HepG2 (cell line): Measurements from ENCODE around the gene MDP1. TPM values are rescaled to one million over a fixed set of nuclear protein-coding genes. Genes with fewer than 3 reads are reported as not detected.

Experiments
- CHD4 ChIP-seq: fragments of 200-600 bp; sonication (generic); IDR thresholded peaks from 2 replicates; pipeline ENCODE4 v1.7.0; 2017; ENCODE audit warnings: mild to moderate bottlenecking, low read length, borderline replicate concordance
- HMG20A ChIP-seq: IDR thresholded peaks from 2 replicates; pipeline ENCODE4 v1.6.1; 2016; ENCODE audit warnings: borderline replicate concordance
- HOXA5 ChIP-seq: sonication (generic); formaldehyde crosslinking; IDR thresholded peaks from 2 replicates; pipeline ENCODE4 v1.4.0; 2020; ENCODE audit warnings: missing genetic modification reagents
- JUNB ChIP-seq: sonication (generic); formaldehyde crosslinking; IDR thresholded peaks from 2 replicates; pipeline ENCODE4 v1.8.0; 2022; ENCODE audit warnings: missing genetic modification reagents, mild to moderate bottlenecking, borderline replicate concordance
- KLF15 ChIP-seq: sonication (generic); formaldehyde crosslinking; IDR thresholded peaks from 2 replicates; pipeline ENCODE4 v1.8.1; 2023; ENCODE audit warnings: borderline replicate concordance, mild to moderate bottlenecking, inconsistent platforms, missing genetic modification reagents, mixed read lengths
- NAIF1 ChIP-seq: sonication (generic); formaldehyde crosslinking; IDR thresholded peaks from 2 replicates; pipeline ENCODE4 v1.5.0; 2020; ENCODE audit warnings: mild to moderate bottlenecking, missing genetic modification reagents, borderline replicate concordance
- NR2C2 ChIP-seq: sonication (generic); formaldehyde crosslinking; IDR thresholded peaks from 2 replicates; pipeline ENCODE4 v1.4.0; 2020; ENCODE audit warnings: missing genetic modification reagents, mild to moderate bottlenecking, moderate library complexity, borderline replicate concordance
- SALL2 ChIP-seq: sonication (generic); formaldehyde crosslinking; IDR thresholded peaks from 2 replicates; pipeline ENCODE4 v1.8.1; 2023; ENCODE audit warnings: mild to moderate bottlenecking, missing genetic modification reagents, inconsistent platforms
- SMAD1 ChIP-seq: sonication (generic); formaldehyde crosslinking; IDR thresholded peaks from 2 replicates; pipeline ENCODE4 v1.4.0; 2020; ENCODE audit warnings: missing genetic modification reagents, low read depth, mild to moderate bottlenecking, borderline replicate concordance
- TBP ChIP-seq: sonication (generic); formaldehyde crosslinking; IDR thresholded peaks from 2 replicates; pipeline ENCODE4 v1.5.0; 2020; ENCODE audit warnings: missing genetic modification reagents
- XBP1 ChIP-seq: sonication (generic); formaldehyde crosslinking; IDR thresholded peaks from 2 replicates; pipeline ENCODE4 v1.5.0; 2020; ENCODE audit warnings: missing genetic modification reagents
- ZNF430 ChIP-seq: sonication (generic); formaldehyde crosslinking; IDR thresholded peaks from 2 replicates; pipeline ENCODE4 v1.9.0; 2021; ENCODE audit warnings: mild to moderate bottlenecking, missing genetic modification reagents
- ZNF563 ChIP-seq: sonication (generic); formaldehyde crosslinking; IDR thresholded peaks from 2 replicates; pipeline ENCODE4 v1.8.0; 2022; ENCODE audit warnings: mild to moderate bottlenecking, moderate library complexity, missing genetic modification reagents
- ZNF614 ChIP-seq: IDR thresholded peaks from 2 replicates; pipeline ENCODE4 v1.6.1; 2018; ENCODE audit warnings: missing biosample characterization, missing genetic modification reagents, inconsistent platforms, borderline replicate concordance
- polyA plus RNA-seq, 8 experiments: library from polyadenylated mRNA; depleted of rRNA in 3 of 8; stranded (reverse) in 7 of 8; unstranded in 1 of 8; fragments of >200 nt; fragmentation: Illumina TruSeq in 4 of 8; extraction: Trizol in 4 of 8; gene quantifications; 2 replicates each; pipeline versions ENCODE4 v1.2.1 to v1.2.3, GENCODE V29; 2011 to 2016; ENCODE audit warnings: low read depth in 4 of 8, missing spikeins in 1 of 8, mixed read lengths in 1 of 8; ENCODE audit not compliant: insufficient read depth in 1 of 8
- total RNA-seq, 5 experiments: library from RNA; depleted of rRNA; stranded (reverse); fragments of >200 nt; fragmentation: Illumina TruSeq; extraction: Trizol; gene quantifications; 2 replicates each; pipeline ENCODE4 v1.2.3, GENCODE V29; 2016; ENCODE audit warnings: low read depth in 1 of 5
- TF ChIP-seq, protein P1 (sequence below), 2 experiments: IDR thresholded peaks; 2 replicates each; pipeline ENCODE4 v1.6.1; 2011 to 2012; ENCODE audit warnings: low read length in 2 of 2, borderline replicate concordance in 1 of 2, low read depth in 1 of 2, mild to moderate bottlenecking in 1 of 2, moderate library complexity in 1 of 2
- TF ChIP-seq, protein P2 (sequence below): IDR thresholded peaks from 2 replicates; pipeline ENCODE4 v1.6.1; 2016; ENCODE audit warnings: missing compliant biosample characterization, missing genetic modification reagents, borderline replicate concordance
- TF ChIP-seq, protein P3 (sequence below): sonication (generic); formaldehyde crosslinking; IDR thresholded peaks from 2 replicates; pipeline ENCODE4 v1.8.0; 2022; ENCODE audit warnings: mild to moderate bottlenecking, missing genetic modification reagents
- TF ChIP-seq, protein P4 (sequence below): sonication (generic); formaldehyde crosslinking; IDR thresholded peaks from 2 replicates; pipeline ENCODE4 v1.5.0; 2020; ENCODE audit warnings: missing genetic modification reagents, mild to moderate bottlenecking, borderline replicate concordance
- TF ChIP-seq, protein P5 (sequence below): sonication (generic); formaldehyde crosslinking; IDR thresholded peaks from 2 replicates; pipeline ENCODE4 v1.8.0; 2023; ENCODE audit warnings: mild to moderate bottlenecking, missing genetic modification reagents

The MDP1 gene
- total and polyA plus RNA-seq, 2 of the 13 experiments (the other 11 are each of a cell fraction or from before 2014, with no cell fraction given) = 44.1 to 48.7 TPM

DNA sequence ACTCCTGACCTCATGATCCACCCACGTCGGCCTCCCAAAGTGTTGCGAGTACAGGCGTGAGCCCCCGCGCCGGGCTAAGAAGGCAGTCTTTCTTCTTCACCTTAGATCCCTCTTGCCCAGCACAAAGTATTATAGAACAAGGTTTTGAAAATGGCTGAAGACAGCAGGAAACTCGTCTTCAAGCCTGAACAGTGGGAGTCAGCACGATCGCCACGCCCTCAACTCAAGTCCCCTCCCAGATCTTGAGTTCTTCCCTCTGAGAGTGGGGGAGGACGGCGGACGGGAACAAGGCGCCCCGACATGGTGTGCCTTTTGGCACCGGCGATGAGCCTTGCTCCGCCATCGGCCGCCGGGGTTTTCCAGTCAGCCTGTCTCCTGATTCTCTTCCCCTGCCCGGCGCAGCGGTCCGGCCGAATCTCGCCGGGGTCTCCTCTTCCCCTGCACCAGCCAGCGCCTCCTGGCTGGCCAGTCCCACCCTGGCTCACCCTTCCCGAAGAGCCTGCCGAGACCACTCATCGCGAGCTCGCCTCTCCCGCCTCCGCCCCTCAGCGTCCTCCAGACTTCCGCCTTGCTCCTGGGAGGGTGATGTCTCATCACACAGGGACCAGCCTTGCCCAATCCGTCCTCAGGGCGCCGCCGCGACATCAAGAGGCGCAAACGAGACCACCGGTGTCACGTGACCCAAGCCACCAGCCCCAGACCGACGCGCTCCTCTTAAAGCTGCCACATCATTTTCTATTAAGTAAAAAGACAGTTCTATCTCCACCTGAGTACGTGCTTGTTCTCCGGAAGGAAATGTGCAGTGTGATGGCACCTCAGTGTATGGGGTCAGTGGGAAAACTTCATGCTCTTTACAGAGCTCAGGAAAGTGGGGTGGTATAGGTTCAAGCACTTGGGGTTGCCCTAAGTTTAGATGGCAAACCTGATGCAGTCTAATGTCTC, 2.7 kb downstream of the MDP1 start, which contains the start of gene CHMP4A (continued):
- TF ChIP-seq, protein P1, sequence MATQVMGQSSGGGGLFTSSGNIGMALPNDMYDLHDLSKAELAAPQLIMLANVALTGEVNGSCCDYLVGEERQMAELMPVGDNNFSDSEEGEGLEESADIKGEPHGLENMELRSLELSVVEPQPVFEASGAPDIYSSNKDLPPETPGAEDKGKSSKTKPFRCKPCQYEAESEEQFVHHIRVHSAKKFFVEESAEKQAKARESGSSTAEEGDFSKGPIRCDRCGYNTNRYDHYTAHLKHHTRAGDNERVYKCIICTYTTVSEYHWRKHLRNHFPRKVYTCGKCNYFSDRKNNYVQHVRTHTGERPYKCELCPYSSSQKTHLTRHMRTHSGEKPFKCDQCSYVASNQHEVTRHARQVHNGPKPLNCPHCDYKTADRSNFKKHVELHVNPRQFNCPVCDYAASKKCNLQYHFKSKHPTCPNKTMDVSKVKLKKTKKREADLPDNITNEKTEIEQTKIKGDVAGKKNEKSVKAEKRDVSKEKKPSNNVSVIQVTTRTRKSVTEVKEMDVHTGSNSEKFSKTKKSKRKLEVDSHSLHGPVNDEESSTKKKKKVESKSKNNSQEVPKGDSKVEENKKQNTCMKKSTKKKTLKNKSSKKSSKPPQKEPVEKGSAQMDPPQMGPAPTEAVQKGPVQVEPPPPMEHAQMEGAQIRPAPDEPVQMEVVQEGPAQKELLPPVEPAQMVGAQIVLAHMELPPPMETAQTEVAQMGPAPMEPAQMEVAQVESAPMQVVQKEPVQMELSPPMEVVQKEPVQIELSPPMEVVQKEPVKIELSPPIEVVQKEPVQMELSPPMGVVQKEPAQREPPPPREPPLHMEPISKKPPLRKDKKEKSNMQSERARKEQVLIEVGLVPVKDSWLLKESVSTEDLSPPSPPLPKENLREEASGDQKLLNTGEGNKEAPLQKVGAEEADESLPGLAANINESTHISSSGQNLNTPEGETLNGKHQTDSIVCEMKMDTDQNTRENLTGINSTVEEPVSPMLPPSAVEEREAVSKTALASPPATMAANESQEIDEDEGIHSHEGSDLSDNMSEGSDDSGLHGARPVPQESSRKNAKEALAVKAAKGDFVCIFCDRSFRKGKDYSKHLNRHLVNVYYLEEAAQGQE (IDR thresholded peaks at IDR 0.05; ENCODE audit: borderline replicate concordance in 1 of 2, low read depth in 1 of 2, low read length in 2 of 2) = peak in 1 of 2 experiments; percentile 46; a peak in 1 of 4 replicates
- TF ChIP-seq, protein P2, sequence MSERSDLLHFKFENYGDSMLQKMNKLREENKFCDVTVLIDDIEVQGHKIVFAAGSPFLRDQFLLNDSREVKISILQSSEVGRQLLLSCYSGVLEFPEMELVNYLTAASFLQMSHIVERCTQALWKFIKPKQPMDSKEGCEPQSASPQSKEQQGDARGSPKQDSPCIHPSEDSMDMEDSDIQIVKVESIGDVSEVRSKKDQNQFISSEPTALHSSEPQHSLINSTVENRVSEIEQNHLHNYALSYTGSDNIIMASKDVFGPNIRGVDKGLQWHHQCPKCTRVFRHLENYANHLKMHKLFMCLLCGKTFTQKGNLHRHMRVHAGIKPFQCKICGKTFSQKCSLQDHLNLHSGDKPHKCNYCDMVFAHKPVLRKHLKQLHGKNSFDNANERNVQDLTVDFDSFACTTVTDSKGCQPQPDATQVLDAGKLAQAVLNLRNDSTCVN (CRISPR knock-in tag) = peak; percentile 90
- TF ChIP-seq XBP1 (CRISPR knock-in tag) = peak; percentile 44; the same call in 1 of the 2 replicates
- TF ChIP-seq ZNF563 (CRISPR knock-in tag) = peak; percentile 93; the same call in 1 of the 2 replicates
- no peak for TF ChIP-seq HMG20A (CRISPR knock-in tag)
- TF ChIP-seq, protein P3, sequence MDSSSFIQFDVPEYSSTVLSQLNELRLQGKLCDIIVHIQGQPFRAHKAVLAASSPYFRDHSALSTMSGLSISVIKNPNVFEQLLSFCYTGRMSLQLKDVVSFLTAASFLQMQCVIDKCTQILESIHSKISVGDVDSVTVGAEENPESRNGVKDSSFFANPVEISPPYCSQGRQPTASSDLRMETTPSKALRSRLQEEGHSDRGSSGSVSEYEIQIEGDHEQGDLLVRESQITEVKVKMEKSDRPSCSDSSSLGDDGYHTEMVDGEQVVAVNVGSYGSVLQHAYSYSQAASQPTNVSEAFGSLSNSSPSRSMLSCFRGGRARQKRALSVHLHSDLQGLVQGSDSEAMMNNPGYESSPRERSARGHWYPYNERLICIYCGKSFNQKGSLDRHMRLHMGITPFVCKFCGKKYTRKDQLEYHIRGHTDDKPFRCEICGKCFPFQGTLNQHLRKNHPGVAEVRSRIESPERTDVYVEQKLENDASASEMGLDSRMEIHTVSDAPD (CRISPR knock-in tag) = peak; percentile 76
- TF ChIP-seq SMAD1 = peak; percentile 63
- peak; percentile 90; the same call in 1 of the 2 replicates for TF ChIP-seq KLF15 (CRISPR knock-in tag)
- TF ChIP-seq, protein P4, sequence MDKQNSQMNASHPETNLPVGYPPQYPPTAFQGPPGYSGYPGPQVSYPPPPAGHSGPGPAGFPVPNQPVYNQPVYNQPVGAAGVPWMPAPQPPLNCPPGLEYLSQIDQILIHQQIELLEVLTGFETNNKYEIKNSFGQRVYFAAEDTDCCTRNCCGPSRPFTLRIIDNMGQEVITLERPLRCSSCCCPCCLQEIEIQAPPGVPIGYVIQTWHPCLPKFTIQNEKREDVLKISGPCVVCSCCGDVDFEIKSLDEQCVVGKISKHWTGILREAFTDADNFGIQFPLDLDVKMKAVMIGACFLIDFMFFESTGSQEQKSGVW = no peak
- TF ChIP-seq, protein P5, sequence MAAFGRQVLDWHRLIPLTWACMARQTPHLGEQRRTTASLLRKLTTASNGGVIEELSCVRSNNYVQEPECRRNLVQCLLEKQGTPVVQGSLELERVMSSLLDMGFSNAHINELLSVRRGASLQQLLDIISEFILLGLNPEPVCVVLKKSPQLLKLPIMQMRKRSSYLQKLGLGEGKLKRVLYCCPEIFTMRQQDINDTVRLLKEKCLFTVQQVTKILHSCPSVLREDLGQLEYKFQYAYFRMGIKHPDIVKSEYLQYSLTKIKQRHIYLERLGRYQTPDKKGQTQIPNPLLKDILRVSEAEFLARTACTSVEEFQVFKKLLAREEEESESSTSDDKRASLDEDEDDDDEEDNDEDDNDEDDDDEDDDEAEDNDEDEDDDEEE (CRISPR knock-in tag) = peak; percentile 82; the same call in 1 of the 2 replicates
- peak; percentile 100 for TF ChIP-seq SALL2 (CRISPR knock-in tag)
- TF ChIP-seq TBP = peak; percentile 49; the same call in 1 of the 2 replicates
- TF ChIP-seq NR2C2 (CRISPR knock-in tag) = peak; percentile 93
- TF ChIP-seq ZNF430 = peak; percentile 99
- TF ChIP-seq NAIF1 (CRISPR knock-in tag) = peak; percentile 71; the same call in 1 of the 2 replicates
- TF ChIP-seq ZNF614 (CRISPR knock-in tag) = peak; percentile 98
- TF ChIP-seq HOXA5 (CRISPR knock-in tag) = peak; percentile 98
- TF ChIP-seq JUNB (CRISPR knock-in tag) = no peak
- 0 out of 2 replicates have a peak, but pooled peaks have one; percentile 20 for TF ChIP-seq CHD4
